ENCODE results near the gene PTCH1.

GRCh38 chr9:95437559-95437958 is 79.2 kb downstream of the PTCH1 start:
- TF ChIP-seq CTCF (optimal IDR thresholded peaks at IDR 0.05 in 1 of 3, IDR thresholded peaks at IDR 0.05 in 1 of 3, conservative IDR thresholded peaks at IDR 0.05 in 1 of 3; ENCODE audit: extremely low read depth in 1 of 3, insufficient read depth in 2 of 3, low read length in 3 of 3), result no peak
- TF ChIP-seq EZH2 (IDR thresholded peaks at IDR 0.05; ENCODE audit: low read length), result no peak

Measured in keratinocyte (primary cell).